ENCODE results near the gene SCAPER. TPM values are rescaled to one million over a fixed set of nuclear protein-coding genes. Genes with fewer than 3 reads are reported as not detected.

Gene SCAPER
- total RNA-seq, 4 donors from 2014 or later, result 23.5 to 27.7 (median 24.2) TPM

DNA sequence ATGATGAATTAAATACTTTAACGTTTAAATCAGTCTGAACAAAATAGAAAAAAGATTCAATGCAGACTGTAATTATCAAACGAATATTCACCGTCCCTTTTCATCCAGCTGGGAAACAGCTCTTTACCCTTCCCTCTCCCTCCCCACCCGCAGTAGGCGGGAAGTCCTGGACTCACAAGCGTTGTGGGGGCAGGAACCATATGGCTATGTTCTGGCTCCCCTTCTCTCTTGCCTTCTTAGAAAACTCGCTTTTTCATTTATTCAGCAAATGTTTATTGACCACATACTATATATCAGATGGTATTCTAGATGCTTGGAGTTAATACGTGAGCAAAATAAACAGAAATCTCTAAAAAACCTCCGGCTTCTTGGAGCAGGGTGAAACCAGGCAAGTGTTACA, 715 bp upstream of the SCAPER start:
- no peak for TF ChIP-seq CTCF (IDR thresholded peaks at IDR 0.05; ENCODE audit: low read depth)

- TF ChIP-seq CTCF (IDR thresholded peaks at IDR 0.05; ENCODE audit: low read depth), result no peak
These were observed 603 bp downstream of the SCAPER start for GRCh38 chr15:76904461-76905012.

- TF ChIP-seq CTCF (IDR thresholded peaks at IDR 0.05; ENCODE audit: low read depth), result no peak
These were observed 1.9 kb downstream of the SCAPER start for GRCh38 chr15:76903251-76903681.

DNA sequence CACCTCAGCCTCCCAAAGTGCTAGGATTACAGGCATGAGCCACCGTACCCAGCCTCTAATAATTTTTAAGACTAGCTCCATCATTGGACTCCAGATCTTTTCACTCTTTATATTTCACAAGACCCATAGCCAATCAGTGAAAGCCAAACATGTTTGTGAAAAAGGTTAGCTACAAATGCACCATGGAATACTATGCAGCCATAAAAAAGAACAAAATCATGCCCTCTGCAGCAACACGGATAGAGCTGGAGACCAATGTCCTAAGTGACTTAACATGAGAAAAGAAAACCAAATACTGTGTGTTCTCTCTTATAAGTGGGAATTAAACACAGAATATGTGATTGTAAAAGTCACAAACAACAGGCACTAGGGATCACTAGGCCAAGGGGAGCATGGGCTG, 3.2 kb downstream of the SCAPER start:
- TF ChIP-seq CTCF (IDR thresholded peaks at IDR 0.05; ENCODE audit: low read depth), result no peak

DNA sequence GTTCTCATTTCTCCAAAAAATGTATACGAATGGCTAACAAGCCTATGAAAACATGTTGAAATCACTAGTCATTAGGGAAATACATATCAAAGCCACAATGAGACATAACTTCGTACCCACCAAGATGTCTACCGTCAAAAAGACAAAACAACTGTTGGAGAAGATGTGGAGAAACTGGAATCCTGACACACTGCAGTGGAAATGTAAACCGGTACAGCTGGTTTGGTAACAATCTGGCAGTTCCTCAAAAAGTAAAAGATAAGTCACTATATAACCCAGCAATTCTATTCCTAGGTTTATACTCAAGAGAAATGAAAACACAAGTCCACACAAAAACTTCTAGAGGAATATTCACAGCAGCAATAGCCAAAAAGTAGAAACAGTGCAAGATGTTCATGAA, 7.0 kb downstream of the SCAPER start:
- no peak for TF ChIP-seq CTCF (IDR thresholded peaks at IDR 0.05; ENCODE audit: low read depth)

GRCh38 chr15:76894174-76894573, 11.0 kb downstream of the SCAPER start:
- no peak for TF ChIP-seq CTCF (IDR thresholded peaks at IDR 0.05; ENCODE audit: low read depth)

GRCh38 chr15:76885212-76885611, 19.9 kb downstream of the SCAPER start:
- no peak for TF ChIP-seq CTCF (IDR thresholded peaks at IDR 0.05; ENCODE audit: low read depth)
